GM18873 (cell line): ENCODE results near the gene GRID1.

ENCODE experiments used
- ATAC-seq: cut with Tn5 transposase; IDR thresholded peaks from one replicate; pipeline ENCODE4 v1.9.1; 2021; ENCODE audit warnings: mild to moderate bottlenecking, moderate library complexity, moderate number of reproducible peaks; ENCODE audit not compliant: unreplicated experiment, low FRiP score

The GRID1 gene

DNA sequence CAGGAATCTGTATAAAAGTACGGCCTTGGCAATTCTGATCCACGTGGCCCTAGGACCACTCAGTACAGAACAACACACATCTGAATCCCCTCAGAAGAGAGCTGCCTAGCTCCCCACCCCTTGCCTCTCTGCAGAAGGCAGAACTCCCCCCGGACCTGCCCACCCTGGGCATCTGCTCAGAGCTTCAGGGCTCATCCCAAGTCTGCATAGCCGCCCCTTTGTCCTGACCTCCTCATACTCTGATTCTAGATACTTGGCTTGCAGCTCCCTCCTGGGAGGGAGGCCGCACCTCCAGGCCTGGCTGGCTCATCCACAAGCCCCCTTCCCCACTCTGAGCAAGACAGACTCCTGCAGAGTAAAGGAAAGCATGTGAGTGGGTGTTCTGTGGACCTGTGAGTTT is 49.6 kb downstream of the GRID1 start:
- no peak for ATAC-seq

DNA sequence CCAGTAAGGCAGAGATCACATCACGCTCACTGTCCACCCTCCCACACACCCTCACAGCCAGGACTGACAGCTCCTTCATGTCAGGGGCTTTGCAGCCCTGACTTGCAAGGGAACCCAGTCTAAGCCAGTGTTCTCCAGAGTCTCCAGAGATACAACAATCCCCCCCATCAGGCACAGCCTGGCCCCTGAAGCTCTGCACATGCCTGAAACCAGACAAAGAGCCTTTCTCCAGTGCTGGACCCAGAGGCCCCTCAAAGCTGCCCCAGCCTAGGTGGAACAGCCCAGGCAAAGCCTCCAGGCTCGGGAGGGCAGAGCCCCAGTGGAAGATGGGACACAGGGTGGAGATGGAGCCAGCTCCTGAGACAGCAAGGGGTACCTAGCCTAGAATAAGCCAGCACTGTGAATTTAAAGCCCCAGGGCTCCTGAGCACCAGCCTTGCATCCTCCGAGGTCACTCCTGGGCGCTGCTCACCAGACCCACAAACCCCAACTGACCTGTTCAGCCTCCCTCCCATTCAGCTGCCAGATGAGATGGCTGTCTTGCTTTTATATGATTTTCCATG is 50.2 kb downstream of the GRID1 start:
- ATAC-seq, result no peak

DNA sequence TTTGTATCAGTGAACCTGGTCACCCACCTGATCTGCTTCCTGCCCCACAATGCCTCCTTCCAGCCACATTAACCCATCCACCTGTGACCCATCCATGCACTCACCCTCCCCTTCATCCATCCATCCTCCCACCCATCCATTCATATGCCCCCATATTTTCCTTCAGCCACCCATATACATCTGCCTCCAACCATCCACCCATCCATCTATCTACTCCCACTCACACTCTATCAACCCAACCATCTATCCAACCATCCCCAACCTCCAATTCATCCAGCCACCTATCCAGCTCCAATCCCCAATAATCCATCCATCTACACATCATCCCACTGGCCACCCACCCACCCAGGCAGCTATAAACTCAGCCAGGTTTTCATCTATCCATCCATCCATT is 51.0 kb downstream of the GRID1 start:
- no peak for ATAC-seq

DNA sequence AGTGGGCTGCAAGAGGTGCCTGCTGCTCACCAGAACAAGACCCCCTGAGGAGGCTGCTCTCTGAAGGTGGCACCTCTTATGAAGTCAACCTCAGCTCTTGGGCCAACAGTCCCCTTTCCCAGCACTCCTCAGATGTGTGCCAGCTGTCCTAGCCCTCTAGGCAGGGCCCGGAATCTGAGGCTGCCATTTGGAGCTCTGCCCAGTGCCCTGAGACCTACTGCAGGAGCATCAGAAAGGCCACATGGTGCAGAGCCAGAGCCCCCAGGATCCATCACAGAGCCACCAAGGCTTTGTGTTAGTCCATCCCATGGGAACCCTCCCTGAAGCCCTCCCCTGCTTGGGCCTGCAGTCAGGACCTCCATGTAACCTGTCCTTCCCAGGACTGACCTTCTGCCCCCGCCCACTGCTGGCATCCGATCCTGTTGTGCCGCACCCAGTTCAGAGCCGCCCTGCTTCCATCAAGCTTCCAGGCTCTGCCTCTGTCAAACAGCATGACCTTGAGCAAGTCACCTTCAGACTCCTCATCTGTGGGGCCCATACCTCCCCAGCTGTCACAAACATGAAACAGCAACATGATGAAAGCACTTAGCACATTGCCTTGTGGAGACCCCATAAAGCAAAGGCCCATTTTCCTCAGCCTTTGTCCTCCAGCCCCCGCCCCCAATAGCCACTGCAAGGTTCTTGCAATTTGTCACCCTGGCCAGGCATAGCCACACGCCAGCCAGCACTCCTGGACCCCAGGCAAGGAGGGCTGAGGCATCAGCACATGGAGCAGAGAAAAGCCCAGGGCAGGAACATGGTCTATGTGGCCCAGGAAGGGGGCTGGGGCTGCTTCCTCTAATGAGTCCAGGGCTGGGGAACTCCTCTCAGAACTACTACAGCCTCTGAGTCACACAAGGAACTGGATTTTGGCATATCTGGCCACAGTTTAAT is 51.7 kb downstream of the GRID1 start:
- ATAC-seq, result no peak

DNA sequence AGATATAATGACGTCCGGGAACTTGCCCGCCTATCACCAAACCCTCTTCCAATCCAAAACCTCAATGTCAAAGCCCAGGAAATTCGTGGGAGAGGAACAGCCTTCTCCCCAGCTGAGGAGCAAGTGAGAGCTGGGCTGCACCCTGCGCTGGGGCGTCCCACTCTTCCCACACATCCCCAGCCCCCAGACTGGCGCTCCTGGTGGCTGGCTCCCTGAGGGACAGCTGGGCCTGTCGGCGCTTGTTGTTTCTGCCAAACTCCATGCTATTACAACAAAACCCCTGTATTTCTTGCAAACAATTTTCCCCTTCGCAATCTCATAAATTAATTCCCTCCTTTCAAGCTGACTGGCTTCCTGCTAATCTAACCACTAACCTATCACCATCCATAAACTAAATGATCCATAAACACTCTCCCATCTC is 53.0 kb downstream of the GRID1 start:
- ATAC-seq, result no peak

DNA sequence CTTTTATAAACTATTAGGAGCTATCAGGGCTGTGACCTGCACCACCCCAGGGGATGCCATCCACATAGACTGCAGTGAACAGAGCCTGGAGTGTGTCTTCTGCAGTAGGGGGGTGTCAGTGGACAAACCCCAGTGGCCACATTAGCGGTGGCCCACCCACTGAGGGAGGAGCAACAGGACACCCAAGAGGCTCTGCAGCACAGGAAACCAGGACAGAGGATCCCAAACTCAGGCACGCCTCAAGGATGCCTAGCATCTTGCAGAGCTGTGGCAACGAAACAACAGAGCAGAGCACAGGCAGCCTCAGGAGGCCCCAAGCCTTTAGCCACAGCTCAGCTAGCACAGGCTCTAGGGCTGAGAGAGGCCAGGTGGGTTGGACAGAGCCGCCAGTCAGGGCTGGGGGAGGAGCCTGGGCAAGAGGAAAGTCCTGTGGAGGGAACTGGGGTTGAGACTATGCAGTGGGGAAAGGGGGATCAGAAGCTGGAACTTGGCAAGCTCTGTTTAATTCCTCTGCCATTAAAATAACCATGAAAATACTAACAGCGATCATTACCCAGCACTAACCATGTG is 53.8 kb downstream of the GRID1 start:
- no peak for ATAC-seq

DNA sequence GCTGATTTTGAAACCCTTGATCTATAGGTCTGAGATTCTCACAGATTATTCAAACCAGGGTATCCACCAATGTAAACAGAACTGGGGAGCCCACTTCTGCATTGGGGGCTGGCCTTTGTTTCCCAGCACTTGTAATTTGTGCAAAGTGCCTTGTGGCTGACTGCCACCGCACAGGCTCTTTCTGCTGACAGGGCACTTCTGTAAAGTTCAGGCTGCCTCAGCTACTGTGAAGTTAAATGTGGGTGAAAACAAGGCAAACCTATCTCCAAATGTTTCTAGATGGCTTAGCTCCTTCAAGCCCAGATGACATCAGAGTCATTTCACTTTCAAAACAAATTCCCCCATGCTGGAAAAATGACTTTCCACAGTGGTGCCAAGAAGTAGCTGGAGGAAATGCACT is 54.7 kb downstream of the GRID1 start:
- ATAC-seq, result no peak

DNA sequence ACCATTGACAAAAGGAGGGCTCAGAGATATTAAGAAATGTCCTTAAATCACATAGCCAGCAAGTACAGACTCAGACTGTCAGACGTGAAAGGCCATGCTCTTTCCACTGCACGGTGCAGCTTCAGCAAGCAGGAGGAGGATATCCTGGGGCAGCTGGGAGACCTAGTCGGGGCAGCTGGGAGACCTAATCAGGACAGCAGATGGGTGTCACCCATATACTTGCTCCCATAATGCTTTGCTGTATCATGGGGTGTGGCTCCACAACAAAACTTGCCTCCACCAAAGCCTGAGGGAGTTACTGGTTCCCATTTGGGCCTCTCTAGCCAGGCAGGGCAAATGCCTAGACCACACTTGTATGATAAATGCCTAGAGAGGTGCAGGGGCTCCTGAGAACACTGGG is 55.4 kb downstream of the GRID1 start:
- ATAC-seq, result no peak

DNA sequence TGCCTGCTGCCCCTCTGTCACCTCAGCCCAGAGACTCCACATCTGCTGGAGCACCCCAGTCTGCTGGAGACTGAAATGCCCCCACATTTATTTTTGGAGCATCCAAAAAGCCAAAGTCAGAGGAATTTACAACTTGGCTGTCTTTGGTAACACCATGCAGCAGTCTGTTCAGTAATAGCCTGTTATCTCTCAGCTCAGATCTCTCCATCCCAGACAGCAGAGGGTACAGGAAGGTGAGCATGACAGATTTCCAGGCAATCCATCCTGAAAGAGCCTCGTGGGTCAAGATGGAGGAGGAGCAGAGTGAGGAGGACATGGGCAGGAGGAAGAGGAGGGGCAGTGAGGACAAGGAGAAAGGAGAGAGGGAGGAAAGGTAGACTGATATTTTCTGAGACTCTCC is 55.9 kb downstream of the GRID1 start:
- ATAC-seq, result no peak

DNA sequence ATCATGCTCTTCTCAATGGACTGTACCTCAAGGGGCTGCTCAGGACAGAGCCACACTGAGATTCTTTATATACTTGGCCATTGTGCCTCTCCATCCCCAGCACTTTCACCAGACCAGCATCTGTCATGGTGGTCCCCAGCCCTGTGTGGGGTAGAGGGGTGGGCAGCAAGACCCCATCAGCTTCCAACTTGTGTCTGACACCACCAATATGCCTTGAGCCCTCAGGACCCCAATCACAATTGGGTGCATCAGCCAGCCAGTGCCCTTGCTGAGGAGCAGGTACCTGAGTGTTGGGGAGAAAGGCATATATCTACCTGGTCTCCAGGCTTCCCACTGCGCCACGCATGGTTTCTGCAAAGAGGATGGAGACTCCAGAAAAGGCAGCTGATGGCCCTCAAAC is 56.3 kb downstream of the GRID1 start:
- ATAC-seq, result no peak

DNA sequence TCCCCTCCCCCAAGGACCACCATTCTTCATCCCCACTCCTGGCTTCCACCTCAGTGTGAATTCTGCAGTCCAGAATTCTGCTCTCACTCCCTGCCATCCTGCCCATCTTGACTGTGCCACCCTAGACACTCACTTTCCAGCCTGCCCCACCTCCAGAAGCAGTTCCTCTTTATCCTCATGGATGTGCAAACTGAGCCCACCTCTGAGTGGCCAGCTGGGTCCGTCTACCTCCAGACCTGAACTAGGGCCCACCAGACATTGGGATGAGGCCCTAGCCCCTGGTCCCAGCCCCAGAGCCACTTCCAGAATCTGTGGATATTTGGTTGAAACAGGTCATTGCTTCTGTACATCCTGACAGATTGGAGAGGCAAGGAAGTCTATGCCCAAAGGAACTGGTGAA is 58.5 kb downstream of the GRID1 start:
- ATAC-seq, result no peak

DNA sequence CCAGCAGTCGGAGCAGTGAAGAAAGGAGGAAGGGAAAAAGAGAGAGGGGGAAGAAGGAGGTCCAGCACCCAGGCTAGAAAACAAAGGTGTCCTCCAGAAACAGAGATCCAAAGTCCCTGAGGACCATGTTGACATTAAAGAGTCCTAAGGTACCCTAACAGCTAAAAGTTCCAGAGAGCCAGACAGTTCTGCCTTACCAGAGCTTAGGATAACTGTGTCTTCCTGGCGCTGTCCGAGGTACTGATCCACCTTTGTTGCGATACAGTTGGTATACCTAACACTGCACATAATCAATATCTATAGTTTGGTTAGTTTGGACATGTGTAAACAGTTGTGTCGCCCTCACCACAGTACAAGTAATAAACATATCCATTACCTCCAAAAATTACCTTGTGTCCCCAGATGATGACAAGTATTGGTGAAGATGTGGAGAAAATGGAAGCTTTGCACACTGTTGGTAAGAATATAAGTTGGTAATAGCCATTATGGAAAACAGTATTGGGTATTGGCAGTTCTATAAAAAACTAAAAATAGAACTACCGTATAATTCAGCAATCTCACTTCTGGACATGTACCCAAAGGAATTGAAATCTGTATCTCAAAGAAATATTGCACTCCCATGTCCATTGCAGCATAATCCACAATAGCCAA is 59.8 kb downstream of the GRID1 start:
- ATAC-seq, result no peak

DNA sequence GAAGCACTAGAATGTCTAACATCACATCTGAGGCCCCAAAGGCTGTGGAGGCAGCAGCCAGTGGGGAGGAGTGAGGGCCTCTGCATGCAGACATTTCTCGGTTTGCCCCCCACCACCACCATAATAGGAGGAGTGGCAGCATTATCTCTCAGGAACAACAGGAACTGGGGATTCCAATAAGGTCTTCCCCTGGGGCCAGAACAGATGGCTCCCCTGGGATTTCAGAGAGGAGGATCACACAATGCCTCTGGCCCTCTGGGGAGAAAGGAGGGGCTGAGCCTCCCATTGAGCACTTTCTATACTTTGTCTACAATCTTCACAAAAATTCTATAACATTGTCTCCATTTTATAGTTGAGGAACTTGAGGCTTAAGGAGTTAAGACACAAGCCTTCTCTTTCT is 61.1 kb downstream of the GRID1 start:
- ATAC-seq, result no peak

DNA sequence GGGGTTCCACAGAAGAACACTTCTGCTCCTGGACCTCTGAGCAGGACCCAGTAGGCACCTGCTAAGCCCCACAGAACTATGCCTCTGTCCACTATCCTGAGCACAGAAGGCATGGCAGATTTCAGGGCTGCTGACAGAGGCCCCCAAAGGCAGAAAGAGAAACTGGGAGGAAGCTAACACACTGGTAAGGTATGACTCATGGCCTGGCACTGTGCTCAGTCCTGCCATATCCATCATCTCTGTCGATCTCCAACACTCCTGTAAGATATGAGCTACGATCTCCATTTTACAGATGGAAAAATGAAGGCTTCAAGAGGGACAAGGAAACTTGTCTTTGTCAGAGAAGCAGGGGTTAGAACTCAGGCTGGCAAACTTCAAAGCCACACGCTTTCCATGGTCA is 62.2 kb downstream of the GRID1 start:
- ATAC-seq, result no peak

DNA sequence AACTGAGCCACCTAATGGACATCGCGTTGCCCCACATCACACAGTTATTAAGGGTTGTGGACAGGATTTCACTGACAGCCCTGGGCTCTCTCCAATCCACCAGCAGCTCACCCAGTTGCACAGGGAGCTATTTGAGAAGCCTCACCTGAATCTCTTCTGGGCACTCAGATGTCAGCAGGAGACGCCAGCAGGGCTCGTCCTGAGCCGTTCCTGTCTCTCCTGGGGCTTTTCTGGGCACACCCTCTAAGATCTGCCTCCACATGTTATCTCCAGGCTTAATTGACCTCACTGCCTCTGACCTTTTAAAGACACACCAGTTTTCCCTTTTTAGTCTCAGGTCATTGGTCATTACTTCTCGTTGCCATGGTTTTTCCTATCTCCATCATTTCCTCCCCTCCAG is 63.0 kb downstream of the GRID1 start:
- ATAC-seq, result no peak

DNA sequence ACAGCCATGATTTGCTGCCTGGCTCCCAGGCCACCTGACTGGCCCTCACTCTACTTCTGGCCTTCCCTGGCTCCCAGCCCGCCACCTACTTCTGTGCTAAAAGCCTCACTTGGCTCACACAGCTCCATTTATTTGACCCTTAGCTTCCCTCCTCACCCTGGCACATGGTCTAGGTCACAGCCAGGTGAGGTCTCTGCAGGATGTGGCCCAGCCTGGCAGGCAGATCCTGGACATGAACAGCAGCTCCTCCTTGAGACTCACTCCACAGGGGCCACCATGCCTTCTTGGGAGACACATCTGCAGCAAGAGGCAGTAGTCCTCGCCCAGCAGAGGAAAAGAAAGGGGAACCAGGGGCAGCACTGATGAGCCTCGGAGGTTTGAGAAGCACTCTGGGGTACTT is 64.6 kb downstream of the GRID1 start:
- ATAC-seq, result no peak

DNA sequence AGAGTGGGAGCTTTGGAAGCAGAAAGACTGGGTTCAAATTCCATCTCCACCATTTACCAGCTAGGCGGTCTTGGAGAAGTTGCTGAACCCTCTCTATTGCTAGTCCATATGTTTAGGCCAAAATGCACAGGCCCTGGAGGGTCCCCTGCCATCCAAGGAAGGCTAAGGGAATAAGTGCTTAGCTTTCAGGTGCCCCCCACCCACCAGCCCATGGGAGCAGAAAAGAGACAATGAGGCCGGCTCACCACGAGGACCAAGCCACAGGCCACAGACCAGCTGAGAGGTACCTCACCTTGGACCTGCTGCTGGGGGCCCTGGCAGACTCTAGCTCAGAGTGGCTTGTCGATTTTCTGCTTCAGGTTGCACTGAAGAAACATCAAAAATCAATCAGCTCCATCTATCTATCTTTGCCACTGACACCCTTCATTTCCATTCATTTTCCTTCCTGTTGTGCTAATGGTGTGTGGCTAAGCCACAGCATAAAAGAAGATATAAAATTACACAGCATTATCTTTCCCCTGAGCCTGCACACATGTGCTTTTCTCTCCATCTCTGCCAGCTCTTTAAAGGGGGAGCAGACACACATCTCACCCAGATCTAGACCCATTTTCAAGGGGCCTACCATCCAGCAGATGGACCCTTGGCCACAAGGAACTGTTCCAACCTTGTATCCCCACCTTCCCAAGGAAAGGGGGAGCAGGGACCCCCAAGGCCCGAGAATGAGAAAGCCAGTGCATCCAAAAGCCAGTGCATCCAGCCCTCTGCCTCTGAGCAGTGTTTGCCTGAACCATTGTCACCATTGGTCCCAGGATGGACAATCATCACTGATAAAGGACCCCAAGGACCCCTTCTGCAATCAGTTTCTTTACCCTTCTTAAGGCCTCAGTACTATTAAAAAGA is 65.4 kb downstream of the GRID1 start:
- ATAC-seq, result no peak

DNA sequence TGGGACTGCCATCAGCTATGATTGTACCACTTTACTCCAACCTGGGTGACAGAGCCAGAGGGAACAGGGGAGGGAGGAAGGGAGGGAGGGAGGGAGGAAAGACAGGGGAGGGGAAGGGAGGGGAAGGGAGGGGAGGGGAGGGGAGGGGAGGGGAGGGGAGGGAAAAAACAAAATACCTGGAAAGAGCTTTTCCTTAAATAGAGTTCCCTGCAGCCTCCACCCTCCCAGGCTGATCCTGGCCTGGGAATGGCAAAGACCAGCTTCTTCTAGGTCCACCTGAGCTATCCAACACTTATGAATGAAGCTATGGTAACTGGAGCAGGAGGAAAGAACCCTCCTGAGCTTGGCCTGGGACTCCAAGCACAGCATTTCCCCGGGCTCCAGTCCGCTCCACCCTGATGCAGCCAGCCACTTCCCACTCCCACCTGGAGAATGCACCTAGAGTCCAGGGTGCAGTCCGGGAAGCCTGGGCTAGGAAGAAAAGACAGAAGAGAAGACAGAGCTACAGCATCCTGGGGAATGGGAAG is 66.1 kb downstream of the GRID1 start:
- no peak for ATAC-seq

DNA sequence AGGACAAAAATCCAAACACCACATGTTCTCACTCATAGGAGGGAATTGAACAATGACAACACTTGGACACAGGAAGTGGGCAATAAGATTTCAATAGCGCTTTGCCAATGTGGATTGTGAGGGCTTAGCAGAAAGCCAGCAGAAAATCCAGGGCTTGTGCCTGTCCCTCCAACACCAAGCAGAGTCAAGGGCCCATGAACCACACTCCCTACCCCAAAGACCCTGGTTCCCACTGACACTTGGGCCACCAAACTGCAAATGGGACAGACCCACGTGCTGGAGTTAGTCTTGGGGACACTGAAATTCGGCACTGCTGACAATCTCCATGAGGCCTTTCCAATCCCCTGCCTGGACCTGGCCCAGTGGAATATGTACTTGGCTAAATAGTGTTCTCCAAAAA is 67.0 kb downstream of the GRID1 start:
- ATAC-seq, result no peak

DNA sequence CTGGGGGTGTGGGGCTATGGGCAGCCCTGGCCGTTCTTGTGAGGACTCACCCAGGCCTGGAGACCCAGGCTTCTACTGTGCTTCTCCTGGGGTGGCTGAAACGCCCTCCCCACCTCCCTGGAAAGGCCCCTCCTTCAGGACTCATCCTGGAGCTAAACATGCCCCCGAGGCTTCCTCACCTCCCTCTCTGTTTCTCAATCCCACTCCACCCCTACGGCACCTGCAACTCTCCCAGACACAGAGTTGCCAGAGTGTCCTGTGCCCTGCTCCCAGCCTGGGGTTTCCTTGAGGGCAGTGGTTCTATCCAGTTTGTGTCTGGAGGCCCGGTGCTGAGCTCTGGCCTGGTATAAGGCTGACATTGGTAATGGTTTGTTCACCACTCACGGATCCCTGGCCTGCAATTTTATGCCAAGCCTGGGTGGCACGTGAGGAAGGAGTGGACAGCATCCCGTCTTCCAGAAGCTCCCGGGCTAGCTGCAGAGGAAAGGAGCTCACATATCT is 68.0 kb downstream of the GRID1 start:
- ATAC-seq, result no peak
